SU-DHL-6 (cell line): Measurements from ENCODE around the gene ZNF770.

ENCODE experiments used
- H2AFZ ChIP-seq: fragments of 200-600 bp; sonication (generic); 2 replicates; pipeline ENCODE4 v1.6.1; 2014; ENCODE audit warnings: low read depth, mild to moderate bottlenecking, moderate library complexity, mixed read lengths, antibody characterized with exemption, low read length; ENCODE audit not compliant: severe bottlenecking
- H3F3A ChIP-seq: fragments of 200-600 bp; shearing (Covaris generic); 2 replicates; pipeline ENCODE4 v1.6.0; 2016; ENCODE audit warnings: antibody characterized with exemption, mild to moderate bottlenecking; ENCODE audit not compliant: insufficient read depth
- H3K27ac ChIP-seq: fragments of 200-600 bp; sonication (generic); 2 replicates; pipeline ENCODE4 v1.5.1; 2016; ENCODE audit warnings: low read depth, mild to moderate bottlenecking, low read length, moderate library complexity, mixed read lengths
- H3K27me3 ChIP-seq: fragments of 200-600 bp; sonication (generic), shearing (Covaris generic); 2 replicates; pipeline ENCODE4 v1.6.0; 2014; ENCODE audit warnings: mild to moderate bottlenecking, low read length
- H3K36me3 ChIP-seq: fragments of 200-600 bp; sonication (generic); 2 replicates; pipeline ENCODE4 v1.6.1; 2014; ENCODE audit warnings: mild to moderate bottlenecking, low read length, mixed read lengths
- H3K4me2 ChIP-seq: fragments of 300-600, 200-600 bp; shearing (Covaris generic), sonication (generic); 2 replicates; pipeline ENCODE4 v1.6.0; 2014; ENCODE audit warnings: low read length, low read depth, mild to moderate bottlenecking; ENCODE audit not compliant: poor library complexity, severe bottlenecking
- H3K4me3 ChIP-seq: fragments of 200-600 bp; sonication (generic); 2 replicates; pipeline ENCODE4 v1.5.1; 2014; ENCODE audit warnings: antibody characterized with exemption, low read length, mild to moderate bottlenecking, mixed read lengths; ENCODE audit not compliant: insufficient read depth, poor library complexity, severe bottlenecking
- H3K79me2 ChIP-seq: fragments of 200-600 bp; sonication (generic); 2 replicates; pipeline ENCODE4 v1.6.1; 2014; ENCODE audit warnings: mild to moderate bottlenecking, low read length, moderate library complexity; ENCODE audit not compliant: insufficient read depth
- H3K9ac ChIP-seq: fragments of 200-600 bp; sonication (generic); 2 replicates; pipeline ENCODE4 v1.7.0; 2014; ENCODE audit warnings: mild to moderate bottlenecking, low read length
- H3K9me2 ChIP-seq: fragments of 200-600 bp; sonication (generic); replicated peaks from 2 replicates; pipeline ENCODE4 v1.6.1; 2014; ENCODE audit warnings: low read length; ENCODE audit not compliant: insufficient read depth
- H3K9me3 ChIP-seq: fragments of 200-600 bp; sonication (generic); 2 replicates; pipeline ENCODE4 v1.6.1; 2014; ENCODE audit warnings: low read length, mixed read lengths; ENCODE audit not compliant: insufficient read depth
- H4K20me1 ChIP-seq: fragments of 200-600 bp; sonication (generic); 2 replicates; pipeline ENCODE4 v1.6.1; 2014; ENCODE audit warnings: low read depth, mild to moderate bottlenecking, antibody characterized with exemption, low read length, moderate library complexity, mixed read lengths
- CTCF ChIP-seq: fragments of 200-600 bp; sonication (generic); IDR thresholded peaks from one replicate; pipeline ENCODE4 v1.5.1; 2017; ENCODE audit warnings: antibody characterized with exemption, mild to moderate bottlenecking, low read length, moderate library complexity; ENCODE audit not compliant: insufficient read depth, poor library complexity, severe bottlenecking
- EZH2phosphoT487 ChIP-seq: fragments of 200-600 bp; sonication (generic), shearing (Covaris generic); conservative IDR thresholded peaks from 2 replicates; pipeline ENCODE4 v1.6.1; 2018; ENCODE audit warnings: mild to moderate bottlenecking, antibody characterized with exemption, low read length, moderate library complexity, mixed read lengths

Gene ZNF770

GRCh38 chr15:35000511-35000910, 12.4 kb upstream of the ZNF770 start:
- Histone ChIP-seq H3K27ac (no peak overlapping the region), H3K4me2 (no peak overlapping the region), H2AFZ (no peak overlapping the region), H3K9ac (no peak overlapping the region), H3K9me3 (no peaks in the 10 kb centered on the region), H3K27me3 (no peaks in the 10 kb centered on the region), H3K36me3 (no peaks in the 10 kb centered on the region), H3K4me3 (no peak overlapping the region), H3K79me2 (no peaks in the 10 kb centered on the region), H4K20me1 (no peaks in the 10 kb centered on the region), H3K9me2 (no peaks in the 10 kb centered on the region), H3F3A (no peaks in the 10 kb centered on the region)
- TF ChIP-seq CTCF (no peak), EZH2phosphoT487 (no peak)

- Histone ChIP-seq H3K27ac (no peak overlapping the region), H3K9me2 (no peaks in the 10 kb centered on the region), H4K20me1 (no peaks in the 10 kb centered on the region), H3K36me3 (no peaks in the 10 kb centered on the region), H3K79me2 (no peaks in the 10 kb centered on the region), H3K4me3 (no peak overlapping the region), H3K4me2 (no peak overlapping the region), H3F3A (no peaks in the 10 kb centered on the region), H3K27me3 (no peaks in the 10 kb centered on the region), H3K9me3 (no peaks in the 10 kb centered on the region), H2AFZ (no peak overlapping the region), H3K9ac (no peak overlapping the region)
- TF ChIP-seq EZH2phosphoT487 (no peak), CTCF (no peak)
Measured at GRCh38 chr15:34999906-35000305, 11.8 kb upstream of the ZNF770 start.

GRCh38 chr15:34994925-34995324, 6.8 kb upstream of the ZNF770 start:
- Histone ChIP-seq H3K4me2 (no peak overlapping the region), H3K27me3 (no peaks in the 10 kb centered on the region), H3K79me2 (no peaks in the 10 kb centered on the region), H4K20me1 (no peaks in the 10 kb centered on the region), H3F3A (no peaks in the 10 kb centered on the region), H3K9me3 (no peaks in the 10 kb centered on the region), H2AFZ (no peak overlapping the region), H3K4me3 (no peak overlapping the region), H3K36me3 (no peaks in the 10 kb centered on the region), H3K9ac (no peak overlapping the region), H3K27ac (no peak overlapping the region), H3K9me2 (no peaks in the 10 kb centered on the region)
- TF ChIP-seq EZH2phosphoT487, result no peak
- no peak for TF ChIP-seq CTCF

- H4K20me1 ChIP-seq, result no peaks in the 10 kb centered on the region
- no peak overlapping the region for H2AFZ ChIP-seq
- no peaks in the 10 kb centered on the region for H3K9me3 ChIP-seq
- H3K4me3 ChIP-seq, result no peak overlapping the region
- no peak overlapping the region for H3K9ac ChIP-seq
- TF ChIP-seq EZH2phosphoT487, result no peak
- no peak for TF ChIP-seq CTCF
- no peak overlapping the region for H3K4me2 ChIP-seq
- H3K79me2 ChIP-seq, result no peaks in the 10 kb centered on the region
- no peaks in the 10 kb centered on the region for H3K9me2 ChIP-seq
- H3K27me3 ChIP-seq, result no peaks in the 10 kb centered on the region
- H3K27ac ChIP-seq, result no peak overlapping the region
- H3K36me3 ChIP-seq, result no peaks in the 10 kb centered on the region
- no peaks in the 10 kb centered on the region for H3F3A ChIP-seq
Measured at GRCh38 chr15:34993877-34994276, 5.8 kb upstream of the ZNF770 start.
